PC-9 (cell line): ENCODE results near the gene MOV10L1. TPM values are rescaled to one million over a fixed set of nuclear protein-coding genes. Genes with fewer than 3 reads are reported as not detected.

ENCODE experiments used
- BruUV-seq: library from RNA; stranded (reverse); fragments of 400-500 nt; replicated peaks from 2 replicates; lab custom pipeline; 2021; lab: Mats Ljungman, UMichigan
- CTCF ChIA-PET: fragments of 300-600 bp; sonication (Branson Sonifier 250); formaldehyde crosslinking; loops from one replicate; lab custom pipeline; 2022; ENCODE audit warnings: antibody characterized with exemption; lab: Charles Lee
- POLR2A ChIA-PET: fragments of 300-600 bp; sonication (Branson Sonifier 250); formaldehyde crosslinking; loops from one replicate; lab custom pipeline; 2022; ENCODE audit warnings: antibody characterized with exemption; ENCODE audit not compliant: unreplicated experiment; lab: Charles Lee
- DNase-seq, 2 experiments: peaks; one replicate each; pipeline versions ENCODE4 v3.0.0 to v3.0.0-alpha.2; 2015 to 2022; ENCODE audit warnings: mixed read lengths in 1 of 2
- H2AFZ ChIP-seq: fragments of 200-600 bp; sonication (generic); 2 replicates; pipeline ENCODE4 v1.8.1; 2017; ENCODE audit warnings: antibody characterized with exemption
- H3F3A ChIP-seq: fragments of 200-600 bp; sonication (generic); 2 replicates; pipeline ENCODE4 v1.8.1; 2017; ENCODE audit warnings: antibody characterized with exemption, mild to moderate bottlenecking, low read depth; ENCODE audit not compliant: insufficient read depth
- H3K27ac ChIP-seq: fragments of 200-600 bp; sonication (generic); 2 replicates; pipeline ENCODE4 v1.6.1; 2016; ENCODE audit warnings: mixed run types
- H3K27me3 ChIP-seq: fragments of 200-600 bp; sonication (generic); 2 replicates; pipeline ENCODE4 v1.6.1; 2016; ENCODE audit warnings: low read depth, mixed run types; ENCODE audit not compliant: insufficient read depth
- H3K36me3 ChIP-seq: fragments of 200-600 bp; sonication (generic); 2 replicates; pipeline ENCODE4 v1.6.1; 2016; ENCODE audit warnings: low read depth, mixed run types
- H3K4me1 ChIP-seq: fragments of 200-600 bp; sonication (generic); replicated peaks from 2 replicates; pipeline ENCODE4 v1.6.1; 2016; ENCODE audit warnings: mixed run types; ENCODE audit not compliant: insufficient read depth
- H3K4me2 ChIP-seq: fragments of 200-600 bp; sonication (generic); 2 replicates; pipeline ENCODE4 v1.6.1; 2017; ENCODE audit warnings: mixed run types
- H3K4me3 ChIP-seq: fragments of 200-600 bp; sonication (generic); 2 replicates; pipeline ENCODE4 v1.6.1; 2016; ENCODE audit warnings: mixed run types
- H3K79me2 ChIP-seq: fragments of 200-600 bp; sonication (generic); 2 replicates; pipeline ENCODE4 v1.6.1; 2017; ENCODE audit warnings: low read depth, mixed run types
- H3K9me2 ChIP-seq: fragments of 200-600 bp; sonication (generic); 2 replicates; pipeline ENCODE4 v1.8.1; 2017; ENCODE audit warnings: mild to moderate bottlenecking; ENCODE audit not compliant: insufficient read depth
- H3K9me3 ChIP-seq: fragments of 200-600 bp; sonication (generic); 2 replicates; pipeline ENCODE4 v1.8.1; 2016; ENCODE audit warnings: low read depth; ENCODE audit not compliant: insufficient read depth
- H4K20me1 ChIP-seq: fragments of 200-600 bp; sonication (generic); 2 replicates; pipeline ENCODE4 v1.8.1; 2017; ENCODE audit not compliant: insufficient read depth
- EZH2 ChIP-seq: fragments of 200-600 bp; sonication (generic); IDR thresholded peaks from 2 replicates; pipeline ENCODE4 v1.8.0; 2017; ENCODE audit warnings: antibody characterized with exemption, low read depth
- intact Hi-C: fragments of 100-400 bp; cut with micrococcal nuclease; formaldehyde crosslinking; loops from one replicate; pipeline ENCODE4 v1.10.0; 2022; ENCODE audit not compliant: unreplicated experiment
- total RNA-seq: library from RNA; stranded (reverse); gene quantifications from 2 replicates; pipeline ENCODE4 v1.2.3, GENCODE V29; 2021
- TF ChIP-seq, protein P1 (sequence below): fragments of 200-600 bp; sonication (generic); conservative IDR thresholded peaks from 2 replicates; pipeline ENCODE4 v1.6.1; 2017; ENCODE audit warnings: mixed run types, antibody characterized with exemption, mild to moderate bottlenecking, moderate library complexity

MOV10L1 gene
- total RNA-seq, 1 experiment from 2014 or later, result not detected

DNA sequence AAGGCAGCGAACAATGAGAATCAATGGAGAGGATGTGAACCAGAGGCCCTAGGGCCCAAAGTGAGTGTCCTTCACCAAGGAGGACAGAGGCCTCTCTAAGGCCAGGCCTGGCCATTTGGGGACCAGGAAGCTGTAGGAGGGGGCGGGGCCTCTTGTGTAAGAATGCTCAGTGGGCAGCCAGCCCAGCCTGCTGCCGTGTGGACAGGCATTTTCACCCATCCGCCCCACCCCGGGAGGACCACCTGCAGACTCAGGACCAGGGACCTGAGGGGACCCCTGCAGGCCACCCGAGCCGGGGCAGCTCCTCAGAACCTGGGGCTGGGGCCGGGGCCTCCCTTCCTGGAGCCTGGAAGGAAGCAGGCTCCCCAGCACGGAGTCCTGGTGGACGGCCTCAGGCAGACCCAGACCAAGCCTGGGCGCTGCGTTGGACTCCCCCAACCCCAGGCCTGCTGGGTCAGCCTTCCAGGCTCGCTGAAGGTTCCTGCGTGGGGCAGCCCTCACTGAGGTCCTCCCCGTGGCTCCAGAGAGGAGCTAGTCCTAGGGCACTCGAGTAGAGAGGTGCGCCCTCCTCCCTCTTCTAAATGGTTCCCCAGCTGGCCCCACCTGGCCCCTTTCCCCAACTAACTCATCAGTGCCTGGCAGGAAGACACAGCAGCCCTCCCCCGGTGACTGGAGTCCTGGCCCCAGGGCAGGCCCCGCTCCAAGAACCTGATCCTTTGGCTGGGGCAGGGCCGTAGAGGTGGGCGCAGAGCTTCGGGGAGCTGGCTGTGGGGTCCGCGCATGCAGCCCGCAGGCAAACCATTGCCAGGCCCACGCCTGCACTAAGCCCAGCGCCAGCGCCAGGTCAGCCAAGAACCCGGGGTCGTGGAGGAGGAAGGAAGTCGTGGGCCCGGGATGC, 94.4 kb downstream of the MOV10L1 start:
- BruUV-seq, result no TSS peak
- Histone ChIP-seq H3K79me2 (peaks cover 33% of the 10 kb centered on the region), H3K4me3 (no peak overlapping the region), H3K4me1 (peaks cover 25% of the 10 kb centered on the region), H3K36me3 (0 out of 2 replicates have a peak, but pooled peaks cover 9% of the 10 kb centered on the region), H3K27me3 (no peaks in the 10 kb centered on the region), H2AFZ (no peak overlapping the region), H3K9me2 (no peaks in the 10 kb centered on the region), H3F3A (peaks cover 31% of the 10 kb centered on the region), H3K9me3 (no peaks in the 10 kb centered on the region), H3K27ac (no peak overlapping the region), H3K4me2 (no peak overlapping the region), H4K20me1 (peaks cover 24% of the 10 kb centered on the region)
- intact Hi-C loops, result no loop called here
- DNase-seq, result peak; percentile 59 to 67
- ChIA-PET CTCF (no interaction called here), POLR2A (no interaction called here)
- TF ChIP-seq, protein P1, sequence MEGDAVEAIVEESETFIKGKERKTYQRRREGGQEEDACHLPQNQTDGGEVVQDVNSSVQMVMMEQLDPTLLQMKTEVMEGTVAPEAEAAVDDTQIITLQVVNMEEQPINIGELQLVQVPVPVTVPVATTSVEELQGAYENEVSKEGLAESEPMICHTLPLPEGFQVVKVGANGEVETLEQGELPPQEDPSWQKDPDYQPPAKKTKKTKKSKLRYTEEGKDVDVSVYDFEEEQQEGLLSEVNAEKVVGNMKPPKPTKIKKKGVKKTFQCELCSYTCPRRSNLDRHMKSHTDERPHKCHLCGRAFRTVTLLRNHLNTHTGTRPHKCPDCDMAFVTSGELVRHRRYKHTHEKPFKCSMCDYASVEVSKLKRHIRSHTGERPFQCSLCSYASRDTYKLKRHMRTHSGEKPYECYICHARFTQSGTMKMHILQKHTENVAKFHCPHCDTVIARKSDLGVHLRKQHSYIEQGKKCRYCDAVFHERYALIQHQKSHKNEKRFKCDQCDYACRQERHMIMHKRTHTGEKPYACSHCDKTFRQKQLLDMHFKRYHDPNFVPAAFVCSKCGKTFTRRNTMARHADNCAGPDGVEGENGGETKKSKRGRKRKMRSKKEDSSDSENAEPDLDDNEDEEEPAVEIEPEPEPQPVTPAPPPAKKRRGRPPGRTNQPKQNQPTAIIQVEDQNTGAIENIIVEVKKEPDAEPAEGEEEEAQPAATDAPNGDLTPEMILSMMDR, result no peak
- no peak for TF ChIP-seq EZH2

- Histone ChIP-seq H3K27me3 (no peaks in the 10 kb centered on the region), H4K20me1 (peaks cover 31% of the 10 kb centered on the region), H3K27ac (no peak overlapping the region), H3F3A (peaks cover 31% of the 10 kb centered on the region), H3K9me3 (no peaks in the 10 kb centered on the region), H3K36me3 (0 out of 2 replicates have a peak, but pooled peaks cover 9% of the 10 kb centered on the region), H3K4me1 (peaks cover 32% of the 10 kb centered on the region), H3K9me2 (no peaks in the 10 kb centered on the region), H3K4me2 (peak overlapping the region; percentile 65), H2AFZ (no peak overlapping the region), H3K4me3 (peak overlapping the region; percentile 43; the same call in 1 of the 2 replicates), H3K79me2 (peaks cover 40% of the 10 kb centered on the region)
- ChIA-PET POLR2A (interaction anchor here (0.7 kb wide), 1 partner anchor 27 kb away, joined by 7 read pairs; no protein-coding TSS in a partner anchor), CTCF (no interaction called here)
- TF ChIP-seq, protein P1, result no peak
- no peak for TF ChIP-seq EZH2
- BruUV-seq, result no TSS peak
- DNase-seq, result no peak
- intact Hi-C loops, result no loop called here
Measured at GRCh38 chr22:50184902-50185374, 95.1 kb downstream of the MOV10L1 start.

GRCh38 chr22:50185375-50186087, 95.7 kb downstream of the MOV10L1 start, which contains the start of gene TRABD:
Gene TRABD, plus strand, starts transcription at chr22:50185913. Its CDS starts 7,148 bp downstream, at chr22:50193061.
- ChIA-PET CTCF (no interaction called here), POLR2A (interaction anchor here (0.7 kb wide), 1 partner anchor 27 kb away, joined by 7 read pairs; no protein-coding TSS in a partner anchor)
- H3K9me3 ChIP-seq, result no peaks in the 10 kb centered on the region
- peak; percentile 71 to 88 for DNase-seq
- peak within 1 kb of the TSS; percentile 75 for H3K4me3 ChIP-seq
- TF ChIP-seq EZH2, result no peak
- TF ChIP-seq, protein P1, result no peak
- H3K4me2 ChIP-seq, result peak within 1 kb of the TSS; percentile 92
- H3F3A ChIP-seq, result peaks cover 31% of the 10 kb centered on the region
- H3K27me3 ChIP-seq, result no peaks in the 10 kb centered on the region
- no peaks in the 10 kb centered on the region for H3K9me2 ChIP-seq
- peaks cover 37% of the 10 kb centered on the region for H3K4me1 ChIP-seq
- H3K36me3 ChIP-seq, result 0 out of 2 replicates have a peak, but pooled peaks cover 9% of the 10 kb centered on the region
- intact Hi-C loops, result no loop called here
- H3K27ac ChIP-seq, result no peak within 1 kb of the TSS
- peaks cover 45% of the 10 kb centered on the region for H3K79me2 ChIP-seq
- H2AFZ ChIP-seq, result peak within 1 kb of the TSS; percentile 66
- H4K20me1 ChIP-seq, result peaks cover 37% of the 10 kb centered on the region
- BruUV-seq, result no TSS peak
